GM06990 (cell line): Measurements from ENCODE around the gene RPS6KA5.

Experiments used
- DNase-seq: peaks from one replicate; pipeline ENCODE4 v3.0.0-alpha.2; 2011; ENCODE audit not compliant: insufficient read length; ENCODE audit errors: extremely low read depth
- H3K27me3 ChIP-seq: replicated peaks from 2 replicates; pipeline ENCODE4 v1.6.0; 2011; ENCODE audit warnings: low read length; ENCODE audit not compliant: control insufficient read depth, insufficient read depth
- H3K36me3 ChIP-seq: 2 replicates; pipeline ENCODE4 v1.5.1; 2011; ENCODE audit warnings: low read length; ENCODE audit not compliant: control insufficient read depth, insufficient read depth
- H3K4me3 ChIP-seq: replicated peaks from 2 replicates; pipeline ENCODE4 v1.5.1; 2011; ENCODE audit warnings: low read depth, mild to moderate bottlenecking, control low read depth, low read length
- CTCF ChIP-seq: IDR thresholded peaks from 2 replicates; pipeline ENCODE4 v1.5.1; 2011; ENCODE audit warnings: low read length, control low read depth, mild to moderate bottlenecking, inconsistent platforms; ENCODE audit not compliant: insufficient read depth, poor library complexity, severe bottlenecking

Gene RPS6KA5

DNA sequence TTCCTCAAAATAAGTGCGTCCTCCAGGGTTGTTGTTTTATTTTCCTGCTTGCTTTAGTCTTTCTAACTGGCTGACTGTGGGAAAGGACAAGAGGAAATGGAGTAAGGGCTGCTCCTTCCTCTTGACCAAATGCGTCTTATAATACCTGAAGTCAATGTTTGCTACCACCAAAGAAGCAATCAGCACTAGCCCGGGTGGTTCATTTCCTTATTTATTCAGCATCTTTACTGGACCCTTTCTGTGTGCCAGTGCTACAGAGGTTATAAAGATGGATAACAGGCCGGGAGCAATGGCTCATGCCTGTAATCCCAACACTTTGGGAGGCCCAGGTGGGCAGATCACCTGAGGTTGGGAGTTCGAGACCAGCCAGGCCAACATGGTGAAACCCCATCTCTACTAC lies 15.1 kb upstream of the RPS6KA5 start:
- no peak overlapping the region for H3K4me3 ChIP-seq
- no peaks in the 10 kb centered on the region for H3K36me3 ChIP-seq
- no peak for DNase-seq
- H3K27me3 ChIP-seq, result no peaks in the 10 kb centered on the region
- no peak for TF ChIP-seq CTCF

- no peaks in the 10 kb centered on the region for H3K36me3 ChIP-seq
- no peak overlapping the region for H3K4me3 ChIP-seq
- DNase-seq, result no peak
- TF ChIP-seq CTCF, result no peak
- H3K27me3 ChIP-seq, result no peaks in the 10 kb centered on the region
These were observed 10.1 kb upstream of the RPS6KA5 start for GRCh38 chr14:91070572-91070971.

- Histone ChIP-seq H3K36me3 (no peaks in the 10 kb centered on the region), H3K4me3 (no peak overlapping the region), H3K27me3 (no peaks in the 10 kb centered on the region)
- DNase-seq, result no peak
- no peak for TF ChIP-seq CTCF
These were observed 8.2 kb upstream of the RPS6KA5 start for GRCh38 chr14:91068642-91069041.

- Histone ChIP-seq H3K36me3 (no peaks in the 10 kb centered on the region), H3K4me3 (no peak overlapping the region), H3K27me3 (no peaks in the 10 kb centered on the region)
- no peak for DNase-seq
- no peak for TF ChIP-seq CTCF
These were observed 6.7 kb upstream of the RPS6KA5 start for GRCh38 chr14:91067186-91067585.

- Histone ChIP-seq H3K27me3 (no peaks in the 10 kb centered on the region), H3K4me3 (no peak overlapping the region), H3K36me3 (no peaks in the 10 kb centered on the region)
- no peak for DNase-seq
- no peak for TF ChIP-seq CTCF
These were observed 4.8 kb upstream of the RPS6KA5 start for GRCh38 chr14:91065266-91065665.

GRCh38 chr14:91063119-91063518 lies 2.7 kb upstream of the RPS6KA5 start:
- no peaks in the 10 kb centered on the region for H3K27me3 ChIP-seq
- no peak overlapping the region for H3K4me3 ChIP-seq
- H3K36me3 ChIP-seq, result no peaks in the 10 kb centered on the region
- no peak for TF ChIP-seq CTCF
- peak; percentile 48 for DNase-seq
